H1 (cell line): ENCODE results near the gene PLB1. TPM values are rescaled to one million over a fixed set of nuclear protein-coding genes. Genes with fewer than 3 reads are reported as not detected.

Experiments used
- CTCF ChIA-PET: fragments of 300-600 bp; sonication (Branson Sonifier 250); formaldehyde crosslinking; loops from one replicate; lab custom pipeline; 2021; ENCODE audit not compliant: partially characterized antibody; lab: Charles Lee
- POLR2A ChIA-PET: fragments of 300-600 bp; sonication (Branson Sonifier 250); formaldehyde crosslinking; loops from one replicate; lab custom pipeline; 2021; ENCODE audit warnings: inconsistent platforms; ENCODE audit not compliant: partially characterized antibody; lab: Charles Lee
- DNase-seq, 2 experiments: peaks; one replicate each; pipeline versions ENCODE4 v3.0.0 to v3.0.0-alpha.2; 2010 to 2022; ENCODE audit warnings: low spot score in 2 of 2, low read depth in 1 of 2, mixed read lengths in 1 of 2
- FAIRE-seq: peaks from 2 replicates; lab custom pipeline; 2011; peaks lifted over from hg19 to GRCh38; lab: Jason Lieb, UNC
- H2AFZ ChIP-seq: 2 replicates; pipeline ENCODE4 v1.8.1; 2012; ENCODE audit warnings: low read length, inconsistent platforms
- H2AK5ac ChIP-seq: 2 replicates; pipeline ENCODE4 v1.6.1; 2013; ENCODE audit warnings: low read depth, low read length
- H2BK120ac ChIP-seq: replicated peaks from 2 replicates; pipeline ENCODE3; 2013; ENCODE audit warnings: low read depth, low read length, inconsistent platforms
- H2BK12ac ChIP-seq: 2 replicates; pipeline ENCODE4 v1.6.1; 2013; ENCODE audit warnings: low read depth, low read length
- H2BK15ac ChIP-seq: 2 replicates; pipeline ENCODE4 v1.6.1; 2013; ENCODE audit warnings: low read length
- H2BK20ac ChIP-seq: 2 replicates; pipeline ENCODE4 v1.6.1; 2013; ENCODE audit warnings: low read length
- H2BK5ac ChIP-seq: 2 replicates; pipeline ENCODE4 v1.6.1; 2013; ENCODE audit warnings: low read depth, low read length
- H3K14ac ChIP-seq: 2 replicates; pipeline ENCODE4 v1.6.1; 2013; ENCODE audit warnings: inconsistent platforms; ENCODE audit not compliant: insufficient read length
- H3K18ac ChIP-seq: 2 replicates; pipeline ENCODE4 v1.6.1; 2013; ENCODE audit warnings: low read length; ENCODE audit errors: extremely low read depth
- H3K23ac ChIP-seq: 2 replicates; pipeline ENCODE4 v1.6.1; 2013; ENCODE audit warnings: inconsistent platforms; ENCODE audit not compliant: insufficient read length
- H3K23me2 ChIP-seq: 2 replicates; pipeline ENCODE4 v1.6.1; 2013; ENCODE audit warnings: low read depth, low read length
- H3K27ac ChIP-seq: 2 replicates; pipeline ENCODE4 v1.6.1; 2011; ENCODE audit warnings: low read depth, low read length, inconsistent platforms
- H3K27me3 ChIP-seq, 4 experiments: replicated peaks in 1 of 4; 1 replicate in 1 of 4; 2 replicates in 3 of 4; pipeline versions ENCODE4 v1.6.1 to v1.8.1; 2011 to 2013; ENCODE audit warnings: low read length in 3 of 4, mild to moderate bottlenecking in 3 of 4, inconsistent platforms in 2 of 4, mixed read lengths in 2 of 4, moderate library complexity in 1 of 4; ENCODE audit not compliant: control insufficient read depth in 3 of 4, insufficient read depth in 3 of 4; ENCODE audit errors: extremely low read depth in 1 of 4
- H3K36me3 ChIP-seq, 4 experiments: 2 replicates each; pipeline versions ENCODE4 v1.6.1 to v1.8.1; 2011 to 2013; ENCODE audit warnings: mild to moderate bottlenecking in 4 of 4, low read length in 3 of 4, moderate library complexity in 2 of 4, control low read depth in 1 of 4, inconsistent platforms in 1 of 4; ENCODE audit not compliant: insufficient read depth in 4 of 4, control insufficient read depth in 2 of 4
- H3K4ac ChIP-seq: replicated peaks from 2 replicates; pipeline ENCODE3; 2013; ENCODE audit warnings: low read length, low read depth, mixed read lengths, inconsistent platforms; ENCODE audit not compliant: insufficient read length
- H3K4me1 ChIP-seq, 4 experiments: replicated peaks in 1 of 4; 1 replicate in 1 of 4; 2 replicates in 3 of 4; pipeline versions ENCODE4 v1.6.1 to v1.8.1; 2011 to 2013; ENCODE audit warnings: low read length in 3 of 4, inconsistent platforms in 2 of 4, mixed read lengths in 1 of 4; ENCODE audit not compliant: insufficient read depth in 4 of 4, control insufficient read depth in 3 of 4
- H3K4me2 ChIP-seq, 2 experiments: 2 replicates each; pipeline versions ENCODE4 v1.6.1 to v1.8.1; 2011 to 2013; ENCODE audit warnings: low read depth in 2 of 2, low read length in 2 of 2, control low read depth in 1 of 2, inconsistent platforms in 1 of 2, mild to moderate bottlenecking in 1 of 2; ENCODE audit not compliant: insufficient read depth in 1 of 2
- H3K4me3 ChIP-seq, 4 experiments: fragments of 200-600, 300-600 bp in 1 of 4; sonication (generic), shearing (Covaris generic), sonication (Bioruptor Twin) in 1 of 4; 2 replicates each; pipeline versions ENCODE4 v1.5.1 to v1.8.1; 2011 to 2016; ENCODE audit warnings: low read length in 4 of 4, low read depth in 3 of 4, control low read depth in 2 of 4, inconsistent platforms in 2 of 4, mild to moderate bottlenecking in 2 of 4, mixed read lengths in 1 of 4, moderate library complexity in 1 of 4; ENCODE audit not compliant: insufficient read depth in 2 of 4; ENCODE audit errors: extremely low read depth in 1 of 4
- H3K56ac ChIP-seq: replicated peaks from 2 replicates; pipeline ENCODE3; 2013; ENCODE audit warnings: low read depth, mild to moderate bottlenecking, mixed read lengths, low read length, inconsistent platforms; ENCODE audit not compliant: insufficient read length
- H3K79me1 ChIP-seq: 2 replicates; pipeline ENCODE4 v1.6.1; 2013; ENCODE audit warnings: low read depth, low read length, control low read depth
- H3K79me2 ChIP-seq, 2 experiments: 2 replicates each; pipeline versions ENCODE4 v1.6.1 to v1.8.1; 2012 to 2013; ENCODE audit warnings: low read length in 2 of 2, mild to moderate bottlenecking in 2 of 2, inconsistent platforms in 1 of 2; ENCODE audit not compliant: insufficient read depth in 2 of 2, control insufficient read depth in 1 of 2
- H3K9ac ChIP-seq, 4 experiments: replicated peaks in 1 of 4; 1 replicate in 1 of 4; 2 replicates in 3 of 4; pipeline versions ENCODE4 v1.6.1 to v1.8.1; 2011 to 2013; ENCODE audit warnings: low read depth in 3 of 4, low read length in 3 of 4, control low read depth in 2 of 4, mild to moderate bottlenecking in 2 of 4, moderate library complexity in 2 of 4, inconsistent platforms in 1 of 4; ENCODE audit errors: extremely low read depth in 1 of 4
- H3K9me3 ChIP-seq, 2 experiments: 2 replicates each; pipeline versions ENCODE4 v1.6.1 to v1.8.1; 2012 to 2013; ENCODE audit warnings: mild to moderate bottlenecking in 2 of 2, moderate library complexity in 2 of 2, control low read depth in 1 of 2, inconsistent platforms in 1 of 2, low read depth in 1 of 2, low read length in 1 of 2, mixed read lengths in 1 of 2; ENCODE audit not compliant: insufficient read depth in 2 of 2
- H4K20me1 ChIP-seq, 2 experiments: replicated peaks in 1 of 2; 2 replicates each; pipeline versions ENCODE3 to v1.8.1; 2011 to 2013; ENCODE audit warnings: inconsistent platforms in 2 of 2, low read length in 2 of 2, mild to moderate bottlenecking in 1 of 2; ENCODE audit not compliant: insufficient read depth in 2 of 2, control insufficient read depth in 1 of 2
- H4K5ac ChIP-seq: 2 replicates; pipeline ENCODE4 v1.6.1; 2013; ENCODE audit warnings: low read length, low read depth, mixed read lengths, inconsistent platforms; ENCODE audit not compliant: insufficient read length
- H4K8ac ChIP-seq: 2 replicates; pipeline ENCODE4 v1.8.0; 2013; ENCODE audit warnings: mild to moderate bottlenecking, moderate library complexity, low read length, inconsistent platforms; ENCODE audit not compliant: insufficient read depth; ENCODE audit errors: extremely low read depth
- H4K91ac ChIP-seq: replicated peaks from 2 replicates; pipeline ENCODE3; 2013; ENCODE audit warnings: low read length, mixed read lengths, inconsistent platforms; ENCODE audit not compliant: insufficient read length
- ATF2 ChIP-seq: IDR thresholded peaks from 2 replicates; pipeline ENCODE4 v1.6.1; 2012; ENCODE audit warnings: low read length, inconsistent platforms
- BCL11A ChIP-seq, 2 experiments: IDR thresholded peaks; one replicate each; pipeline ENCODE4 v1.6.1; 2011; ENCODE audit warnings: low read depth in 2 of 2, low read length in 2 of 2, mild to moderate bottlenecking in 2 of 2
- BRCA1 ChIP-seq: IDR thresholded peaks from 2 replicates; pipeline ENCODE4 v1.6.1; 2012; ENCODE audit warnings: low read depth, low read length, improper control_type of control experiment
- CEBPB ChIP-seq: IDR thresholded peaks from 2 replicates; pipeline ENCODE4 v1.6.1; 2012; ENCODE audit warnings: low read depth, low read length
- HDAC6 ChIP-seq: IDR thresholded peaks from one replicate; pipeline ENCODE4 v1.7.1; 2012; ENCODE audit warnings: low read depth, mild to moderate bottlenecking, inconsistent platforms, low read length, moderate library complexity
- JUND ChIP-seq: IDR thresholded peaks from 2 replicates; pipeline ENCODE4 v1.6.1; 2011; ENCODE audit warnings: mild to moderate bottlenecking, improper control_type of control experiment, low read length
- POLR2AphosphoS5 ChIP-seq: IDR thresholded peaks from 2 replicates; pipeline ENCODE4 v1.6.1; 2011; ENCODE audit warnings: low read depth, low read length
- RBBP5 ChIP-seq: IDR thresholded peaks from 2 replicates; pipeline ENCODE4 v1.7.1; 2012; ENCODE audit warnings: low read depth, mild to moderate bottlenecking, inconsistent platforms, low read length, moderate library complexity, borderline replicate concordance
- SAP30 ChIP-seq: fragments of 300-600 bp; sonication (generic); IDR thresholded peaks from 2 replicates; pipeline ENCODE4 v1.7.1; 2012; ENCODE audit warnings: low read length, moderate library complexity, mild to moderate bottlenecking, inconsistent platforms; ENCODE audit not compliant: insufficient read depth, insufficient replicate concordance
- SRF ChIP-seq: IDR thresholded peaks from 2 replicates; pipeline ENCODE4 v1.6.1; 2011; ENCODE audit warnings: mild to moderate bottlenecking, low read depth, low read length, moderate library complexity
- YY1 ChIP-seq: IDR thresholded peaks from 2 replicates; pipeline ENCODE4 v1.6.1; 2011; ENCODE audit warnings: low read depth, mild to moderate bottlenecking, low read length
- WGBS, 2 experiments: shearing (Covaris generic) in 1 of 2; methylation state at CpG; one replicate each; pipeline versions ENCODE4 v1.1.6 to v1.1.7; 2013 to 2015; ENCODE audit warnings: low lambda C conversion rate in 2 of 2, mixed read lengths in 2 of 2, inconsistent platforms in 1 of 2, low coverage in 1 of 2, missing lambda C conversion rate in 1 of 2; ENCODE audit not compliant: insufficient replicate concordance in 2 of 2, insufficient coverage in 1 of 2, insufficient read length in 1 of 2; ENCODE audit errors: extremely low coverage in 1 of 2, missing lambda C conversion rate in 1 of 2; 5-methylcytosine and 5-hydroxymethylcytosine counted together
- polyA plus RNA-seq, 7 experiments: library from polyadenylated mRNA; depleted of rRNA in 3 of 7; stranded (reverse) in 5 of 7; unstranded in 2 of 7; fragments of >200 nt in 5 of 7; fragments of 200-250 nt in 2 of 7; gene quantifications; 1 replicate in 5 of 7; 2 replicates in 1 of 7; 4 replicates in 1 of 7; pipeline versions ENCODE4 v1.2.1 to v1.2.3, GENCODE V29; 2011 to 2013; ENCODE audit warnings: missing spikeins in 2 of 7, mixed read lengths in 2 of 7
- total RNA-seq: library from RNA; stranded (reverse); fragmentation: NEBNext Ultra II Directional; extraction: Animal tissue kit (Norgen Biotek cat#: 25700); gene quantifications from 2 replicates; pipeline ENCODE4 v1.2.1, GENCODE V29; 2021
- TF ChIP-seq, protein P1 (sequence below): IDR thresholded peaks from 2 replicates; pipeline ENCODE4 v1.6.1; 2011; ENCODE audit warnings: low read depth, mild to moderate bottlenecking, low read length; ENCODE audit not compliant: insufficient read depth

PLB1 gene
- total and polyA plus RNA-seq, 2 of the 8 experiments (the other 6 are each of a cell fraction or from before 2014, with no cell fraction given), result 0.20 to 0.36 TPM

DNA sequence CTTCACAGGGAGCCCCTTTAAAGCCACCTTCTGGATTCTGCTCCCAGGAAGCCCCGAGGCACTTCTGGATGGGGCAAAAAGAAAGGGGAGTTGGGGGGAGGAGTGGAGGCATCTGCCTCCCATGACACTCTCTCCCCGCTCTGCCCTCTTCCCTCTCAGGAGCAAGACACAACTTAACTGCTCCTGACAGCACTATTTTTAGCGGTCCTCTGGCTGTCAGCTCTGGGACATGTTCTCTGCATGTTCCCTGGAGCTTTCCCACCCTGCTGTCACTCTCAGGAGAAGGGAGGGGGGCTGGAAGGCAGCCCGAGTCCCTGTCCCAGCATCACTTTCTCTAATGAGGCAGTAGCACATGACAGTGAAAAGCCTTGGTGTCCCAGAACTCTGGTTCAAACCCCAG, 32.3 kb downstream of the PLB1 start:
- POLR2A ChIA-PET, result no interaction called here
- WGBS, 2 experiments, result 82% methylated on average over 4 of the region's 4 CpGs; no CpG with 5 or more reads in 1 of the 2 experiments
- no peak overlapping the region for H3K4ac ChIP-seq

More for the DNA sequence above, 32.3 kb downstream of the PLB1 start:
- Histone ChIP-seq H3K36me3 (no peaks in the 10 kb centered on the region), H3K79me2 (no peaks in the 10 kb centered on the region), H3K23ac (no peak overlapping the region), H3K56ac (no peak overlapping the region), H4K5ac (no peak overlapping the region), H3K9me3 (no peaks in the 10 kb centered on the region), H2BK5ac (no peak overlapping the region), H2AK5ac (no peak overlapping the region), H2BK15ac (no peak overlapping the region), H2AFZ (0 out of 2 replicates have a peak overlapping the region, but pooled peaks have one; percentile 21), H3K14ac (no peak overlapping the region), H3K4me1 (no peaks in the 10 kb centered on the region), H4K20me1 (no peaks in the 10 kb centered on the region), H3K27me3 (no peaks in the 10 kb centered on the region; a peak in 1 of 7 replicates), H3K4me3 (no peak overlapping the region), H3K18ac (no peak overlapping the region), H3K27ac (no peak overlapping the region), H4K8ac (no peak overlapping the region), H3K23me2 (no peaks in the 10 kb centered on the region), H3K79me1 (no peaks in the 10 kb centered on the region), H3K9ac (no peak overlapping the region), H2BK20ac (0 out of 2 replicates have a peak overlapping the region, but pooled peaks have one; percentile 18), H2BK120ac (no peak overlapping the region), H2BK12ac (no peak overlapping the region), H4K91ac (no peak overlapping the region), H3K4me2 (no peak overlapping the region)
- CTCF ChIA-PET, result interaction anchor here (0.6 to 1.5 kb wide), 5 partner anchors 11 to 845 kb away, joined by 3 to 5 read pairs (median 3); no protein-coding TSS in a partner anchor
- no peak for DNase-seq
- TF ChIP-seq RBBP5, result no peak
- TF ChIP-seq HDAC6, result no peak
- TF ChIP-seq SRF, result no peak
- TF ChIP-seq, protein P1, sequence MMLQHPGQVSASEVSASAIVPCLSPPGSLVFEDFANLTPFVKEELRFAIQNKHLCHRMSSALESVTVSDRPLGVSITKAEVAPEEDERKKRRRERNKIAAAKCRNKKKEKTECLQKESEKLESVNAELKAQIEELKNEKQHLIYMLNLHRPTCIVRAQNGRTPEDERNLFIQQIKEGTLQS, result no peak
- TF ChIP-seq YY1, result no peak
- TF ChIP-seq JUND, result no peak
- TF ChIP-seq SAP30, result no peak
- TF ChIP-seq CEBPB, result no peak
- no peak for TF ChIP-seq POLR2AphosphoS5
- no peak for TF ChIP-seq BCL11A (IDR thresholded peaks at IDR 0.05; ENCODE audit: low read depth in 2 of 2, low read length in 2 of 2)
- TF ChIP-seq BRCA1, result no peak
- no peak for TF ChIP-seq ATF2
- FAIRE-seq, result no peak
